HG02943 (cell line): ENCODE data around the gene PLEKHH1.
A peak's percentile ranks its signal among the peaks of the same experiment; 100 is the strongest.
"Not testable (repeated sequence)": the region's sequence is repeated elsewhere in the genome, so short reads cannot be mapped to it uniquely, and the experiment has no call there.

ENCODE experiments used
- ATAC-seq: cut with Tn5 transposase; IDR thresholded peaks from one replicate; pipeline ENCODE4 v1.9.1; 2021; ENCODE audit warnings: mild to moderate bottlenecking, low read depth, moderate library complexity; ENCODE audit not compliant: unreplicated experiment

The PLEKHH1 gene

DNA sequence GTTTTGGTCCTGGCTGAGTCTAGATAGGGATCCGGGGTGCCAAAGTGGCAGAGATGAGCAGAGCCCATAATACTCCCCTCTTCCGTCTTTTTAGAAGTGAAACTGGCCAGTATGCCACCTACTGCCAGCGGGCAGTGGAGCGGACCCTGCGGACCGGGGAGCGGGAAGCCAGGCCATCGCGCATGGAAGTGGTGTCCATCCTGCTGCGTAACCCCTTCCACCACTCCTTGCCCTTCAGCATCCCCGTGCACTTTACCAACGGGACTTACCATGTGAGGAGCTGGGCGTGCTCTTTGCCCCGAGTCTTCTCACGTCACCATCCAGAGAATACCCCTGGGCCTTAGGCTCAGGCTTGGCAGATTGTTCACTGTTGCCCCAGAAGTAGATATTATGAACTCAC is 46.0 kb downstream of the PLEKHH1 start:
- ATAC-seq, result no peak

DNA sequence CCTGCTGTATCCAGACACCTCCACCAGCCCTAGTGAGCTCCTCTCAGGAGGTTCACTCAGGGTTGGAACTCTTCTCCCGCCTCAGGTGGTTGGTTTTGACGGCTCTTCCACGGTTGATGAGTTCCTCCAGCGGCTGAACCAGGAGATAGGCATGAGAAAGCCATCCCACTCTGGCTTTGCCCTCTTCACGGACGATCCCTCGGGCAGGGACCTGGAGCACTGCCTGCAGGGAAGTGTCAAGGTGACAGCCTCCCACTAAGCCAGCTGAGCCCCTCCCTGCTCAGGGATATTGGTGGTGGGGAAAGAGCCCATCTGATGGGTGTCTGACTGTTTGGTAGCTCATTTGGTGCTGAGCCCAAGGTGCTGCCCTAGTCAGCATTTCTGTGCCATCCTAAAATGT is 46.5 kb downstream of the PLEKHH1 start:
- ATAC-seq, result no peak

DNA sequence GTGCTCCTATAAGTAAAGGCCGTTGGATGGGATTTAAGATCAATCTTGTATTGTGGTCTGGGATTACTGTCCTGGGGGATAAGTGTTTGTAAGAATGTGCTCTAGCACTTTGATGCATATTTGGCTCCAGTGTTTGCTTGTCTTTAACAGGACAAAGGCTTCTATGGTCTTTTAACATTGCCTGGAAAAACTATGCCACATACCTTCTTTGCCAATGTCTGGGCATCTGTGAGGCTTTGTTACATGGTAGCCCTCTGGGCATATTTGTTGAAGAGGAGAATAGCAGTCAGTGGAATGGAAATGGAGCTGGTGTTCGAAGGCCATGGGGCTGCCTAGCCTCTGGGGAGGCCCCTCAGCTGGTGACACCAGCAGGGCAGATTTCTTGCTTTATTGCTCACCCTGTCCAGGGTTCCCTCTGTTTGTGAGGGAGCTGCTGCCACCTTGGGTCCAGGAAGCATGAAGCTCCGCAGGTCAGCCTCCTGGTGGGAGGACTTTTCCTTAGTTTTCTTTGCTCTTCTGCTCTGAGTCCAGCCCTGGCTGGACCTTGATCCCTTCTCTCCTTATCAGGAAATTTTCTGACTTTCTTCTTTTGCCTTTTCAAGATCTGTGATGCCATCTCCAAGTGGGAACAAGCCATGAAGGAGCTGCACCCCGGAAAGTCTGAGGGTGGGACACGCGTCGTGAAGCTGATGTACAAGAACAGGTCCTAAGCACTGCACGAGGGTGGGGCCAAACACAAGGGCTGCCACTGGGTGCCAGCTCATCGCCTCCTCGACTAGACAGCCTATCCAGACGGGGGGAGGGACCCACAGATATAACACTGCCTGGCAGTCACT is 47.5 kb downstream of the PLEKHH1 start:
- ATAC-seq, result no peak

DNA sequence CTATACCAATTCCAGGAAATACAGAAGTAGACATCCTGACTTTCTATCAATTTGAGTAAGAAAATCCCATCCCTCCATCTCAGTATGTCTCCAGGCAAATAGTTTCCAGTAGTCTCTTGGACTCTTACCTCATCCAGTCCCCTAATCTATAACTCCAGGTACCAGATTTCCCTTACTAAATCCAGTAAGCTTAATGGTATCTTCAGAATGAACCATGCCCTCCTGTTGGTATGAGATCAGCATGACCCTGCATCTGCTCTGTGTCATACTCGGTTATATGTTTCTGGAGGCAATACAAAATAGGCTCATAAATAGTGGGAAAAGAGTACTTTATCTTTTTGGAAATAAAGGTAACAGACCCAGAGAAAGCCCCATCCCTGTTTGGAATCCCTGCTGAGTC is 48.6 kb downstream of the PLEKHH1 start:
- ATAC-seq, result no peak

DNA sequence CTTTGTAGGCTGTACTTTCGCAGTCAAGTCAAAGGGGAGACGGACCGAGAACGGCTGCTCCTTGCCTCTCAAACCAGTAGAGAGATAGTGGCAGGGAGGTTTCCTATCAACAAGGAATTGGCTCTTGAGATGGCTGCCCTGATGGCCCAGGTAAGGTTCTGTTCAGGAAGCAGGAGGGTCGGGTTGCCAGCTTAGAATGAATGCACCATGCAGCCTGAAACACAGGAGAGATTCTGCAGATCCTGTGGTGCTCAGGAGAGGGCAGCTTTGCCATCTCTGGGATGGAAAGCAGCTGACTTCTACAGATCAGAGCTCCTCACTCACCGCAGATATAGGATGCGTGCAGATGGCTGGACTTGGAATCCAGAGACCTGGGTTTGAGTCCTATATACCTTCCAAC is 49.0 kb downstream of the PLEKHH1 start:
- ATAC-seq, result no peak

DNA sequence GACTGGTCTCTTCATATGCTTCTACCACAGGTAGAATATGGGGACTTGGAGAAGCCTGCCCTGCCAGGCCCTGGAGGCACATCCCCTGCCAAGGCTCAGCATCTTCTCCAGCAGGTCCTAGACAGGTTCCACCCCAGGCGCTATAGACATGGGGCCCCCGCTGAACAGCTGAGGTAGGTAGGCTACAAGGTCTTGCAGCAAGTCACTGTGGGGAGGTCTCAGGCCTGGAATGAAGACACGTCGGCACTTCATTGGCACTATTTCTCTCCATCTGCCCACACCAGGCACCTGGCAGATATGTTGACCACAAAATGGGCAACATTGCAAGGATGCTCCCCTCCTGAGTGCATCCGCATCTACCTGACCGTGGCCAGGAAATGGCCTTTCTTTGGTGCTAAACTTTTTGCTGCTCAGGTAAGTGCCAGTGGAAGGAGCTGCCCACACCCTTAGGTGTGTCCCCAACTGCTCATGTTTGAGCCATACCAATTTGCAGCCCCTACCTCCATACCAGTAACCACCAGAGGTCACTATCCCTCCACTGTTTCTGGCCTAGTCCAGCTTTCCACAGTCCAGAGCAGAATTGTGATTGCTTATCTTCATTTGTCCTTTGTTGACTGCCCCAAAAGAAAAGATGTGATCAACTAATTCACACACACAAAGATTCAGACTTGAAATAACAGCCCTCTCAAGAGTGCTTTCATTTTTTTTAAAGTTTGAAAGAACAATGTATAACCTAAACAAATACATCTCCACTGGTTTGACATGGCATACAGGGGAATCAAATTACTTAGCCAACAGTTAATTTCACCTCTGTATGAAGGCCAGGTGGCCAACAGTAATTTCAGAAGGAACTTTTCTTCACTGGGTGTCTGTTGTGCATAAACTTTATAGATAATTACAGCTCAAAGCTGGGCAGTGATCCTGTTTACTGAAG is 50.9 kb downstream of the PLEKHH1 start:
- no peak for ATAC-seq

DNA sequence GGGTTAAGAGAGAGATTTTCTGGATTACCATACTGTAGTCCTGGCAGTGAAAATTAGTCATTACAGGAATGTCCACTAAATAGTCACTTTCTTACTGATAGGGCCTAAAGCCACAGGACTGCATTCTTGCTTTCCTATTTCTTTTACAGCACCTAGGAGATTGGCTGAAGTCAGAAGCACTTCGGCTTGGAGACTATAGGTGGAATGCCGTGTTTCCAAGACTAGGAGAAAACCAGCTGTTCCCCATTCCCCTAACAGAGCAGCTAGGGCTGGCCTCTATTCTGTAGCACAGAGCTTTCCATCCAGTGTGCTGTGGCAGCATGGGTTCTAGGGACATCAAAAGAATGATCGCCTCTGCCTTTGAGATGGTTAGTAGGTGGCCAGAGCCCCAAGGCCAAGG is 51.9 kb downstream of the PLEKHH1 start:
- no peak for ATAC-seq

DNA sequence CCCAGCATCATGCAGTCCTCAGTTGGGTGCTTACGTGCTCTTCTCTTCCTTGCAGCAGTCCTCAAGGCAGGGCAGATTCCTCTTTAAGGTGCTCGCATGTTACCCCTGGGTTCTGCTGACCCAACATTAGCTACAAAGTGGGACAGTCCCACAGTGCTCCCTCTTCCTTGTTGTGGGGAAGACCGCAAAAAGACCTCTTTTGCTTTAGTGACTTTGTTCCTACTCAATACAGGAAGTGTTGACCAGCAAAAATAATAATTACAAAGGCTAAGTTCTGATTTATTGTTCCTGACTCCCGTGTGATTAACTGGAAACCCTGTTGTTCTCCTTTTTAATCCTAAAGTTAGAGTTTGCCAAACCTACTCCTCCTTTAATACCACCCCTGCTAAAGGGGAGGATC is 53.3 kb downstream of the PLEKHH1 start:
- ATAC-seq, result no peak

DNA sequence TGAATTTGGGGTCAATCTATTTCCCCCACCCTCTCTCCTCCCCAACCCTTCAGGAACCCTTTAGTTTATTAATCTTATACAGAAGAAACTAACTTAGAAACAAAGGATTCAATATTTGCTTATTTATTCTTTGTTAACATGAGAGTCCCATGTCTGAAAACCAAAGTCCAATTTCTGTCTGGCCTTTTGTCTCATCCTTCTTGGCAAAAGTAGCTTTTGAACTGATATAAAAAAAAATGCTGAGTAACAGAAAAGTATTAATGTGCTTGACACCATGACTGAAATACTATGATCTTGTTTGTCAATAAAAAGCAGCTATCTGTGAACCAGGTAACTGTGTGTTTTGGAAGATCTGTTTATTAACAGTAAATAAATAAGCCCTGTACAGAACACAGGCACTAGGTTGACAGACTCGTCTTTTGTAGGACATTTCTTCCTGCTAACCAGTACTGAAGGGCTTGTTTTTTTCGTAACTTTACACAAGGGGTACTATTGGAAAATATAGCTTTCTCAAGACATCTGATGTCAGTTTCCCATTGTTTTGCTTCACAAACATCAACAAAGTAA is 56.2 kb downstream of the PLEKHH1 start:
- ATAC-seq, result no peak

DNA sequence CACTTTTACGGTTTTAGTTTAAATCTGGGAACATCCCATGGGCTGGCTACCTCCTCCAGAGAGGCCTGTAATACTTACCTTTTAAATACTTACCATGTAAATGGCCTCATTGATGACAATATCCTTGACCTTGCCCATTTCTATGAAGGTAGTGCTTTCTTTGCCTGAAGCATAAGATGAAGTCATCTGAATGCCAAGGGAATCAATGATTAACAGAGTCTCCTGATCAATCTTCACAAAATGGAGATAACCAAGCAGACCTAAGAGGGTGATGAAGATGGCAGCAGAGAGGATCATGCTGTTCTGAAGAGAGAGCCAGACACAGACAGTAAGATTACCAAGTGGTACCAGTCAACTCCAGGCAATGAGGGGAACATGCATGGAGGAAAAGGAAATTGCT is 60.6 kb downstream of the PLEKHH1 start:
- not testable (repeated sequence) for ATAC-seq

DNA sequence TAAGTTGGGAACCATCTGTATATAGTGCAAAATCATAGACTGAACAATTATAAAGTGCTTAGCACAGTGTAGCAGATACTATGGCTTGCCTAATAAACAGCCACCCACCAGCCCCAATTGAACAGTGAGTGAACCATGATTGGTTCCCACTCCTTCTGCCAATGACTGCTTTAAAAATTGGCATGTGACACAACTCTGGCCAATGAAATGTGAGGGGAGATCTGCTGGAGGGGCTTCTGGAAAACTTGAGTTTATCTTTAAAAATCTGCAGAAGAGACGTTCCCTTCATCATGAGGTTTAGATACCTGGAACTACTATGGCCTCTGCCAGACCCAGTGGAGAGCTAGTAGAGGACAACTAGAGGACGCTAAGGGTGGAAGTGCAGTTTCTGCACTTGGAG is 62.3 kb downstream of the PLEKHH1 start:
- no peak for ATAC-seq

DNA sequence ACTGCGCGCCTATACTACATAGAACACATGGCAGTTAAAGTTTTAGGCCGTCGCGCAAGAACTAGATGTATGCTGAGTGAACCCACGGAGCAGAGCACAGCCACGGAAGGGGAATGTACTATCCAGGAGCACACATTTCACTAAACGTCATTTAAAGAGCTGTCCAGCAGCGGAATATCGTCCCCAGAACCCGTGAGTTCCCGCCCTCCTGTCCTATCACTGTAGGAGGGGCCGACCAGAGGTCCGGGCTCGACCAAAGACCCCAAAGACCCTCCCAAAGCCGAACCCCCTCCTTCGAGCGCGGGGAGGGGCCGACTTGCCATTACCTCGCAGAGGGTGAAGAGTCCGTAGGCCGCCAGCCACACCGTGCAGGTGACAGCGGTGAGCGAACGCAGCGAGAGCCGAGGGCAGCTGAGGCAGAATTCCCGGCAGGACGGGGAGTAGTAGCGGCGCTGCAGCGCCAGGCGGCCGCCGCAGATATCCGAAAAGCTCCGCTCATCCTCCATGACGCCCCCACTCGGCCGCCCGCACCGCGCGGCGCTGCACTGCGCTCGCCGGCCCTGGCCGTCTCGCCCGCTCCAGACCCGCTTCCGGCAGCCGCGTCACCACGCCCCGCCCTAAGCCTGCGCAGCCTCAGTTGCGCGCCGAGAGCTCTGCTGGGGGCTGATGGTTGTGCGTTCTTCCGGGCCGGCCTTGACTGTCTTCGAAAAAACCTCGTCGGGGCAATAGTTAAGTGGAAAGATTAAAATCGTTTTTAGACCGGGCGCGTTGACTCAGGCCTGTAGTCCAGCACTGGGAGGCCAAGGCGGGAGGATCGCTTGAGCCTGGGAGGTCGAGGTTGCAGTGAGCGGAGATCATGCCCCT is 66.8 kb downstream of the PLEKHH1 start, which contains the start of gene PIGH:
PIGH (minus strand) TSS at position 571 of the 864 bp plus-strand sequence; CDS start at position 506, 65 bp downstream.
- ATAC-seq, result peak; percentile 93

DNA sequence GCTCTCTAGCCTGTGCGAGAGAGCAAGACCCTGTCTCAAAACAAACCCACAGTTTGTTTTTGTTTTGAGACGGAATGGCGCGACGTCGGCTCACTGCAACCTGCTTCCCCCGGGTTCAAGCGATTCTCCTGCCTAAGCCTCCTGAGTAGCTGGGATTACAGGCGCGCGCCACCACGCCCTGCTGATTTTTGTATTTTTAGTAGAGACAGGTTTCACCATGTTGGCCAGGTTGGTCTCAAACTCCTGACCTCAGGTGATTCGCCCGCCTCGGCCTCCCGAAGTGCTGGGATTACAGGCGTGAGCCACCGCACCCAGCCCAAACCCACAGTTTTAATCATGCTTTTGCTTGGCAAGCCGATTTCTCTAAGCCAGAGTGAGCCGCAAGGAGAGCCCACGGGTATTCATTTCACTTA is 67.5 kb downstream of the PLEKHH1 start:
- ATAC-seq, result not testable (repeated sequence)

DNA sequence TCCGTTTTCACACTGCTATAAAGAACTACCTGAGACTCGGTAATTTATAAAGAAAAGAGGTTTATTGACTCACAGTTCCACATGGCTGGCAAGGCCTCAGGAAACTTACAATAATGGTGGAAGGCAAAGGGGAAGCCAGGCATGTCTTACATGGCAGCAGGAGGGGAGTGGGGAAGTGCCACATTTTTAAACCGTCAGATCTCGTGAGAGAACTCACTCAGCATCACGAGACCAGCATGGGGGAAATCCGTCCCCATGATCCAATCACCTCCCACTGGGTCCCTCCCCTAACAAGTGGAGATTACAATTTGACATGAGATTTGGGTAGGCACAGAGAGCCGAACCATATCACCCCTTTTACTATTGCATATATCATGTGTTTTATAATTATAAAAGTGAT is 69.0 kb downstream of the PLEKHH1 start:
- no peak for ATAC-seq

DNA sequence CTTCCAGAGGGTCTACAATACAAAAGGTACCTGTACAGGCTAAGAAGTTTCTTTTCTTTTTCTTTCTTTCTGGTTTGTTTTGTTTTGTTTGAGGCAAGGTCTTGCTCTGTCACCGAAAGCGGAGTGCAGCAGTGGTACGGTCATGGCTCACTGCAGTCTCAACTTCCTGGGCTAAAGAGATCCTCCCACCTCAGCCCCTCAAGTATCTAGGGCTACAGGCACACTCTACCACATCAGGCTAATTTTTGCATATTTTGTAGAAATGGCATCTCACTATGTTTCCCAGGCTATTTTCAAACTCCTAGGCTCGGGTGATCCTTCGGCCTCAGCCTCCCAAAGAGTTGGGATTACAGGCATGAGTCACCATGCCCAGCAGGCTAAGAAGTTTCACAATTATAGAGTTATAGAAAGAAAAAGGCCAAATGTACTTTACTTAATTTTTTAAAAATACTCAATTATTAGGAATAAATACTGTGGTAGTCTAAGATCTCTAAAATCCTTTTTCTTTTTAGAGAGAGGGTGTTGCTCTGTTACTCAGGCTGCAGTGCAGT is 70.0 kb downstream of the PLEKHH1 start:
- peak; percentile 70 for ATAC-seq

DNA sequence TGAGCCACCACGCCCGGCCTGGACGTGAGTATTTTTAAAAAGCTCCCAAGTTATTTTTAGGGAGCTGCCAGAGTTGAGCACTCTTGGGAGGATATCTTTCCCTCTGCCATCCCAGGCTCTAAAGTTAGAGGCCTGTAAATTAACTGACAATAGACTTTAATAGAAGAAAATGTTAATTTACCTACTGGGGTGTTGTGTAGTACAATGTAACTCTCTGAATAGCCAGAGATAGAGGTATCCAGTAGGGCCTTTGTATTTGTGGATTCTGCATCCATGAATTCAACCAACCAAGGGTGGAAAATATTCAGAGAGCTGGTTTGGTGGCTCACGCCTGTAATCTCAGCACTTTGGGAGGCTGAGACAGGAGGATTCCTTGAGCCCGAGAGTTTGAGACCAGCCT is 74.6 kb downstream of the PLEKHH1 start:
- ATAC-seq, result no peak

DNA sequence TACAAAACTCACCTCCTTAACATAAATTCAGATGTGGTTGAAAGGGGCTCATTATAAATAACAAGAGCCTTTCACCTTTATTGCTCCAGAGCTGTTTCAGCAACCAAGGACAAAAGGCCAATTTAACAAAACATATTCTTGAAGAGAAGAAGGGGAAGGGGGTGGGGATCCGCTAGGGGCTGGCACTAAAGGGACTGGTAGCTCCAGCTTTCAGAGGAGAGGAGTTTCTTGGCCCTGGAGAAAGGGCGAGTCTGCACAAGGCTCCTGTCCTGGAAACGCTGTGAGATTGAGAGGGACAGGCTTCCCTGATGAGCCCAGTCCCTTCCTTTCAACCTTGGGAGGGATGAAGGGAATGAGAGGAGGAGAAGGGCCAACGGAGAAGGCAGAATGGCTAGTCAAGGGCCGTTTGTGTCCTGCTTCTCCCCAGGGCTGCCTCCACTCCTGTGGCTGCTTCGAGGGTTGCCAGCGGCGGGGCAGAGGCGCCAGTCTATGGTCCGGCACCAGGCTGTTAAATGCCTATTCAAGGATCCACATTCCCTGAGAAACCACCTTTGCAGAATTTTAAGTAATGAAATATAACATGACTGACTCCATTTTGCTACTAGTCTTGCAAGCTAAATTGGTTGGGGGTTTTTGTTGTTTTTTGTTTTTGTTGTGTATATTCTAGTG is 76.7 kb downstream of the PLEKHH1 start:
- no peak for ATAC-seq

DNA sequence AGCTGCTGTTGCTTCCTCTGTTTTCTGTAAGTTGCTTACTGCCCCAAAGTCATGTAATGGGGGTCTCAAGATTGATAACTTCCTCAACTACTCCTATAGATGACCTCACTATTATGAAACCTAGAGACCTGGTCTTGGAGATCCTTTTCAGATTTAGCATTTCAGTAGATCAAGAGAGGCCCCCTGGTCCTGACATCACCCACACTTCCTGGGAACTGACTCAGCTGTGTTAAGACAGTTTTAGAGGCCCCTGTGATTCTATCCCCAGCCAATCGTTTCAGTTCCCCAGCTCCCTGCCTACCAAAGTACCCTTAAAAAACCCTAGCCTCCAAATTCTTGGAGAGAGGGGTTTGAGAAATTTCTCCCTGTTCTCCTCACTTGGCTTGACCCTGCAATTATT is 77.4 kb downstream of the PLEKHH1 start:
- ATAC-seq, result no peak

DNA sequence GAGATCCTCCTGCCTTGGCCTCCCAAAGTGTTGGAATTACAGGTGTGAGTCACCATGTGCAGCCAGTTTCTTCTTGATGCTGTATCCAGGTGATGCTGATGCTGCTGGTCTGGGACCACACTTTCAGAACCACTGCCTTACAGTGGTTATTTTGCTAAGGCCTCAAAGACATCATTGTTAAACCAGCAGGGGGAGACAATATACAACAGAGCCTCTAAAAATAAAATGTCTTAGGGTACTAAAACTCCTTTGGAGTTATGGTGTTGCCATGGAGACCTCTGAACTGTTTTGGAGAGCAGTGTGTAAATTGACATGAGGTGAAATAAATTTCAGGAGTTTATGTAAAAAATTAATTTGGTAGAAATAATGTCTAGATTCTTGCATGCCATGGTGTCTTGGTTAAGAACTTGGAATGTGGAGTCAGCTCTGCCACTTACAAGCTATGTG is 85.5 kb downstream of the PLEKHH1 start:
- ATAC-seq, result no peak
